SK-N-MC (cell line): ENCODE measurements around the gene LMNA.

ENCODE experiments used
- DNase-seq: peaks from one replicate; pipeline ENCODE4 v3.0.0-alpha.2; 2011; ENCODE audit warnings: low read depth, low spot score
- H3K27ac ChIP-seq: fragments of 200-600 bp; sonication (generic); 2 replicates; pipeline ENCODE4 v1.5.1; 2016; ENCODE audit warnings: mixed run types
- H3K36me3 ChIP-seq: fragments of 200-600 bp; sonication (generic); 2 replicates; pipeline ENCODE4 v1.6.1; 2017; ENCODE audit warnings: antibody characterized with exemption, low read length, mixed read lengths; ENCODE audit not compliant: insufficient read depth
- H3K4me3 ChIP-seq: fragments of 200-600 bp; sonication (generic); 2 replicates; pipeline ENCODE4 v1.5.1; 2016
- H3K9ac ChIP-seq: fragments of 200-600 bp; sonication (generic); 2 replicates; pipeline ENCODE4 v1.8.0; 2017; ENCODE audit warnings: mixed run types, mixed read lengths; ENCODE audit not compliant: insufficient read length
- H3K9me3 ChIP-seq: fragments of 200-600 bp; sonication (generic); 2 replicates; pipeline ENCODE4 v1.6.1; 2017; ENCODE audit warnings: low read depth, mild to moderate bottlenecking, antibody characterized with exemption, low read length, moderate library complexity, mixed read lengths
- EZH2 ChIP-seq: fragments of 200-600 bp; sonication (generic); IDR thresholded peaks from one replicate; pipeline ENCODE4 v1.6.1; 2017; ENCODE audit warnings: antibody characterized with exemption
- FOXP2 ChIP-seq: optimal IDR thresholded peaks from 2 replicates; pipeline ENCODE3; 2011; ENCODE audit warnings: mild to moderate bottlenecking, moderate library complexity; ENCODE audit not compliant: insufficient read depth; ENCODE audit errors: extremely low read length, control extremely low read depth
- POLR2AphosphoS5 ChIP-seq: IDR thresholded peaks from 2 replicates; pipeline ENCODE4 v1.6.1; 2012; ENCODE audit warnings: mild to moderate bottlenecking, low read depth, low read length, borderline replicate concordance

The LMNA gene

GRCh38 chr1:156106624-156107488 lies 7.7 kb upstream of the LMNA start:
- no peak for DNase-seq
- Histone ChIP-seq H3K9ac (peak overlapping the region; percentile 67), H3K27ac (peak overlapping the region; percentile 97), H3K4me3 (peak overlapping the region; percentile 80), H3K9me3 (no peaks in the 10 kb centered on the region), H3K36me3 (no peaks in the 10 kb centered on the region)
- TF ChIP-seq EZH2 = no peak
- no peak for TF ChIP-seq POLR2AphosphoS5
- no peak for TF ChIP-seq FOXP2

- no peak for DNase-seq
- Histone ChIP-seq H3K9ac (no peak overlapping the region), H3K27ac (peak overlapping the region; percentile 84), H3K9me3 (no peaks in the 10 kb centered on the region), H3K36me3 (no peaks in the 10 kb centered on the region), H3K4me3 (no peak overlapping the region)
- no peak for TF ChIP-seq EZH2
- no peak for TF ChIP-seq POLR2AphosphoS5
- TF ChIP-seq FOXP2 = no peak
Observed at GRCh38 chr1:156108057-156108456, 6.5 kb upstream of the LMNA start.

GRCh38 chr1:156108664-156109241 lies 5.8 kb upstream of the LMNA start:
- peak overlapping the region; percentile 84 for H3K27ac ChIP-seq
- no peak overlapping the region for H3K4me3 ChIP-seq
- H3K36me3 ChIP-seq = no peaks in the 10 kb centered on the region
- no peak overlapping the region for H3K9ac ChIP-seq
- no peak for DNase-seq
- TF ChIP-seq FOXP2 (no peak), POLR2AphosphoS5 (no peak), EZH2 (no peak)
- no peaks in the 10 kb centered on the region for H3K9me3 ChIP-seq

- no peak overlapping the region for H3K9ac ChIP-seq
- H3K27ac ChIP-seq = peak overlapping the region; percentile 48; the same call in 1 of the 2 replicates
- H3K9me3 ChIP-seq = no peaks in the 10 kb centered on the region
- no peaks in the 10 kb centered on the region for H3K36me3 ChIP-seq
- DNase-seq = no peak
- TF ChIP-seq EZH2 (no peak), POLR2AphosphoS5 (no peak), FOXP2 (no peak)
- H3K4me3 ChIP-seq = no peak overlapping the region
Observed at GRCh38 chr1:156110252-156110651, 4.3 kb upstream of the LMNA start.

- no peak for DNase-seq
- no peak overlapping the region for H3K9ac ChIP-seq
- peak overlapping the region; percentile 96; the same call in 1 of the 2 replicates for H3K27ac ChIP-seq
- H3K4me3 ChIP-seq = no peak overlapping the region
- H3K36me3 ChIP-seq = no peaks in the 10 kb centered on the region
- TF ChIP-seq POLR2AphosphoS5 (no peak), EZH2 (no peak), FOXP2 (no peak)
- H3K9me3 ChIP-seq = no peaks in the 10 kb centered on the region
Observed at GRCh38 chr1:156111355-156111962, 3.1 kb upstream of the LMNA start.

- no peak overlapping the region for H3K4me3 ChIP-seq
- no peak for DNase-seq
- no peaks in the 10 kb centered on the region for H3K36me3 ChIP-seq
- H3K9me3 ChIP-seq = no peaks in the 10 kb centered on the region
- H3K9ac ChIP-seq = no peak overlapping the region
- H3K27ac ChIP-seq = peak overlapping the region; percentile 96
- TF ChIP-seq POLR2AphosphoS5 = no peak
- TF ChIP-seq FOXP2 = no peak
- no peak for TF ChIP-seq EZH2
Observed at GRCh38 chr1:156112276-156113137, 2.0 kb upstream of the LMNA start.

GRCh38 chr1:156113282-156113950 lies 1.1 kb upstream of the LMNA start:
- Histone ChIP-seq H3K27ac (peak overlapping the region; percentile 96), H3K9ac (peak overlapping the region; percentile 42), H3K4me3 (peak overlapping the region; percentile 89), H3K9me3 (no peaks in the 10 kb centered on the region), H3K36me3 (no peaks in the 10 kb centered on the region)
- DNase-seq = no peak
- TF ChIP-seq FOXP2 = no peak
- TF ChIP-seq EZH2 = no peak
- TF ChIP-seq POLR2AphosphoS5 = no peak
